ENCODE measurements around the gene SOX3.

SOX3 gene

GRCh38 chrX:140504371-140505324, at the start of gene SOX3:
Gene SOX3, minus strand, starts transcription at chrX:140505069. Its CDS starts 9 bp downstream, at chrX:140505060.
- no peak for DNase-seq

DNA sequence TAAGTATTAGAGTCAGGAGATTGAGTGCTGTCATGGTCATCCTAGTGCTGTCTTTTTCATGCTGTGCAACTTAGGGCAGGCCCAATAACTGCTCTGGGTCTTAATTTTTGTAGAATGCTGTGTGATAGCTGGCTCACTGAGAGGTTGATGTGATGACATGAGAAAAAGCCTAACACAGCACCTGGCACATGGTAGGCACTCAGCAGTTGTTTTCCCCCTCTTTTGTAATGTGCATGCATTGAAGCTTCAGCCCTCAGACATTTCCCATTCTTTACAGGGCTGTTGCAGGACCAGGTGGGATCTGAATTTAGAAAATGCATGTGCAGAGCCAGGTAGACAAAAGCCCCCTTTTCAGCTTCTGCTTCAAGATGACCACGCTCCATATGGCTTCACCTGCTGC, 44.1 kb upstream of the SOX3 start:
- DNase-seq, result no peak

DNA sequence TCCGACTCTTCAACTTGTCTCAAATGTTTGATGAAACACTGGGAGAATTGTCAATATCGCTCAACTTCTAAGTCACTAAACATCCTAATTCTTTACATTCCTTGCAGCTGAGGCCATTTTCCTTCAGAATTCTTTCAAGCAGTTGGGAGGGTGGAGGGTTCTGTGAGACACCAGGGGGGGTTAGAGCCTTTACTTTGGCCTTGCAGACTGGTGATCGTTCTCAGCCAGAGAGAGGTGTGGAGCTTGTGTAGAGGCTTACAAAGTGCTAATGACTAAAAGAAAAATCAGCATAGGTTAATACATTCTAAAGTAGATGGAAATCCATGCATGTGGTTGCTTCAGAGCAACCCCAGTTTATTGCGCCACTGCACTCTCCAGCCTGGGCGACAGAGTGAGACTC, 21.3 kb upstream of the SOX3 start:
- no peak for DNase-seq

DNA sequence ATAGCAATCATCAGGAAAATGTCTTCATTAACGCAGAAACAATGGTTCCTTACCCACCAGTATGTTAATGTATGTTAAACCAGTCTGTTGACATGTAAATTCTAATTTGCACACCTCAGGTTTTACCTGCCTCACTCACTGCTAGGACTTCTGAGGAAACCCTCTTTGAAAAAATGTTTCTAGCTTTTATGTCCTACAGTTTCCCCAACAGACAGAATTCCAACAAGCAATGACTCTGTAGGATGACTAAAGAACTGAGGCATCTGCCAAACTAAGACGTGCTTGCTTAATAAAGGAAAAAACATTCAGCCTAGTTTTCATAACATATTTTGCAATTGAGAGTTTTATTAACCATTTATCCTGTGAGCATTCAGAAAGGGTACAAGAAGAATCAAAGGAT, 20.6 kb upstream of the SOX3 start:
- no peak for DNase-seq

GRCh38 chrX:140524556-140524955, 19.7 kb upstream of the SOX3 start:
- DNase-seq, result no peak

DNA sequence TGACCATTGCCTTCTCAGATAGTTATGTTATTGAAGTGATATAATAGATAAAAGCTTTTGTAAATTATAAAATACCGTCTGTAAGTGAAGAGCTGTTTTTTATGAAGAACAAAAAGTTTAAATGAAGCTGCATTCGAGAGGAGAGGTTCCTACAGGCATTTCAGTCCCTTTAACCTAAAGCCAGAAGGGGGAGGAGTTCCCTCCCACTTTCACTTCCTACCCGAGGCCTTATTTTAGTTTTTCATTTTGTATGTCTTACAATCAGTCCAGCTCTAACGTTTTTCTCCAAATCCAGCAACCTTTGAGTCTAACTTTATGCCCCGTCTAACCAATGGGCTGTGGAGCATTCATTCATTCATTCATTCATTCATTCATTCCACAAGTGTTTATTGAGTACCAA, 16.5 kb upstream of the SOX3 start:
- DNase-seq, result no peak

DNA sequence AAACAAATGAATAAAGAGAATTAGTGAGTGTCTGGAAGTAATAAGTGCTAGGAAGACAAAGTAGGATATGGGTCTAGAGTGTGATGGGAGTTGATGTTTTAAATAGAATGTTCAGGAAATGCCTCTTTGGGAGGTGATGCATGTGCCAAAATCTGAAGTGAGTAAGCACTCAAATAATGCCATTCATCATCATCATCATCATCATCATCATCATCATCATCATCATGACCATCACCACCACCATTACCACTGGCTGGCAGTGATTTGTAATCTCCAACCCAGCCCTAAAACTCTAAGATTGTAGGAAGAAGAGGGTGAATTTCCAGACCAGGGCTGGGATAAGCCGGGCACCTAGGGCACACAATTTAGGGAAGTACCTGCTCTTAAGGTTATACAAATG, 9.7 kb upstream of the SOX3 start:
- DNase-seq, result no peak

DNA sequence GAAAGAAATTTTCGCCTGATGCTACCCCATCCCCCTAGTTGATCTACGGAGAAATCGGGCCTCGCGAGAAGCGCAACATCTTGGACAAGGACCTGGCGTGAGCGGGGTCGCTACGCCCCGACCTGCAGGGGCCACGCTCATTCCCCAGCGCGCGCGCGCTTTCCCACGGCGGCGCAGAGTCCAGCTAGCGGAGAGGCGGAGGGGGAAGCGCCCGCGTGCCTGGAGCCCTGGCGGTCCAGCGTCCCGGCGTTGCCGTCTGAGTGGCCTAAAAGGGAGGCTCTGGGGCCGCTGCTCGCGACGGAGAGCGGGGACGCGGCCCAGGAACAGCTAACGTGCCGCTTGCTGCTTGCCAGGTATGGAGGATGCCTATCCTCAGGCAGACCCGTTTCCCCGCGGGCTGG, 6.0 kb upstream of the SOX3 start:
- no peak for DNase-seq

GRCh38 chrX:140510306-140510676, 5.4 kb upstream of the SOX3 start:
- DNase-seq, result no peak

- no peak for DNase-seq
Observed at GRCh38 chrX:140509468-140510305, 4.8 kb upstream of the SOX3 start.

DNA sequence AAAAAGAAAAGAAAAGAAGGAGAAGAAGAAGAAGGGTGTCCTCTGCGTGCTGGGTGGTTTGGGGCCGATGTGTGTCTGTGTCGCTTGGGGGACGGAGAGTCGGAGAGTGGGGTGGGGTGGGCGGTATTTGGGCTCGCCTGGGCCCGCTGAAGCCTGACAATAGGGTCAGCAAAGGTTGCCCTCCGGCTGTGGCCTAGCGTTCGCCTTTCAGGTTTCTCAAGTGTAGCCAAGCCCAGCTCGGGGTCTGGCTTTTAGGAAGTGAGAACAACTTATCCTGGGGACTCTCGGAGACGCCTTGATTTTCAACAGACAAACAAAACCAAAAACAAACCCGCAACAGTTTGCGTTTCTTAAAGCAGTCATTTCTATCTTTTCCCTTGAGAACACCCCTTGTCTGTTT, 4.1 kb upstream of the SOX3 start:
- DNase-seq, result no peak

DNA sequence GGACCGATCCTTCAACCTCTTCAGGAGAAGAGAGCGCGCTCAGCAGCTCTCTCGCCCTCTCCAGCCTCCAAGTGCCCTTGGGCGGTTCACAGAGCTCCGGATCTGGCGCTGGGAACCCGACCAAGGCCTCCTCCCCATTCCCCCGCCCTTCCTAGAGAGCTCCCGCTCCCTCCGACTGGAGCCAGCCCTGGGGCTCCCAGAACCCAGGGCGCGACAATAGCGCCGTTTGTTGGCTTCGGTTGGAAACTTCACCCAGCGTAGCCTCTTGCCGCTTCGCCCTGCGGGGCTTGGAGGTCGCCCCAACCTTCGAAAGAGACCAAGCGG, 3.1 kb upstream of the SOX3 start:
- DNase-seq, result no peak

DNA sequence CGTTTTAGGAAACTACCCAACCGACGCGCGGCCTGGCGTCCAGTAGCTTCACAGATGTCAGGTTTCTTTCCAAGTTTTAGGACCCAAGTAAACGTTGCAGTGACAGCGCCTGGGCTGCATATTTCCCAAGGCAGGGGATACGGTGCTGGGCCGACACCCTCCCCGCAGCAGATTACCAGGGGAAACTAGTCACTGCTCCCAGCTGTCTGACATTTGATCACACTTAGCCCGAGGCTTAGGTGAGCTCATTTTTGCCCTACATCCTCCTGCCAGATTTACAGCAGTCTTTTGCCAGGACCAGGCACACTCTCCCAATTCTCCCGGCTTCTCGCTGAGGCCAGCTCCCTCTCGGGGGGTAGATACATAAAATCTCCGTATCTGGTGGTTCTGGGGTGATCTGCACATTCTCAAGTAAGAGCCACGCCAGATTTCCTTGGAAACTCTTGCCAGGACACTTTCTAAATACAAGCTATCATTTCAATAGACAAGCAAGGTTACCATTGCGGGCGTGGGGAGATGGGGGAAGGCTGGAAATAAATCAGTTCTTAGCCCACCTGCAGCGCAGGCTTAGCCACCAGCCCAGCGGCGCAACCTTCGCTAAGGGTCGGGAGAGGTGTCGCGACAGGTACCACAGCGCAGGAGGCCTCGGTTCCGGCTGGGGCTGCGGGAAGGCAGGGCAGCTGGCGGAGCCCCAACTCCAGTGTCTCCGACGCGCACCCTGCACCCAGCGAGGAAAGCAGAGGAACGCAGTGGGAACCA, 2.5 kb upstream of the SOX3 start:
- no peak for DNase-seq

- DNase-seq, result no peak
Observed at GRCh38 chrX:140505421-140506337, 810 bp upstream of the SOX3 start.

DNA sequence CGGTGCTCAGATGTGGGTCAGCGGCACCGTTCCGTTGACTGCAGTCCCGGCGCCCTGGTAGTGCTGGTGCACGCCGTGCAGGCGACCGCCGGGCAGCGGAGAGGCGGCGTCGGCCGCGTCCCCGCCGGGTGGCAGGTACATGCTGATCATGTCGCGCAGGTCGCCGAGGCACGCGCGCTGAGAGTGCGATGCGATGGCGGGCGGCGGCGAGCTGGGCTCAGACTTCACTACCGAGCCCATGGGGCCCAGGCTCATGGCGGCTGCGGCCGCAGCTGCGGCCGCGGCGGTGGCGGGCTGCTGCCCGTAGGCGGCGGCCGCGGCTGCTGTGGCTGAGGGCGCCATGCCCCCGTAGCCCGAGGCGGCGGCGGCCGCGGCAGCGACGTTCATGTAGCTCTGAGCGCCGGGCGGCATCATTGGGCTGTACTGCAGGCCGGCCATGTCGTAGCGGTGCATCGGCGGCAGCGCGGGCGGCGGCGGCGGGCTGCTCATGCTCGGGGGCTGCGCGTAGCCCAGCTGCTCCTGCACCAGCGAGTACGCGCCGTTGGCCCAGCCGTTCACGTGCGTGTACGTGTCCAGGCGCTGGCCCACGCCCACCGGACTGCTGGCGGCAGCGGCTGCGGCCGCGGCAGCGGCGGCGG, 1.0 kb downstream of the SOX3 start:
- no peak for DNase-seq

DNA sequence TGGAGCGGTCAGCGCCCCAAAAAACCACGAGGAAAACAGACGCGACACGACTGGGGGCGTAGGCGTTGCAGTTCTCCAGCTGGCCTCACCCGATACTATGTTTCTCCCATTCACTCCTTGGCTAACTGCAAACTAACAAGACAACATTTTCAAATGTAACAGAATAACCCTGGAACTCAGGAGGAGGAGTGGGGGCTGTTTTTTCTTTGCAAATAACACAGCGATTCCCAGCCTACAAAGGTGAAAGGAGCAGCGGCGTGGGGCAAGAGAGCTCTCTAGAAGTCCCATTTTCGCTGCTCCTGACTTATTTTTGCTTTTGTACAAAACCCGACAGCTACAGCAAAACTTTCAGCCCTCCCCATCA, 1.6 kb downstream of the SOX3 start:
- DNase-seq, result no peak

DNA sequence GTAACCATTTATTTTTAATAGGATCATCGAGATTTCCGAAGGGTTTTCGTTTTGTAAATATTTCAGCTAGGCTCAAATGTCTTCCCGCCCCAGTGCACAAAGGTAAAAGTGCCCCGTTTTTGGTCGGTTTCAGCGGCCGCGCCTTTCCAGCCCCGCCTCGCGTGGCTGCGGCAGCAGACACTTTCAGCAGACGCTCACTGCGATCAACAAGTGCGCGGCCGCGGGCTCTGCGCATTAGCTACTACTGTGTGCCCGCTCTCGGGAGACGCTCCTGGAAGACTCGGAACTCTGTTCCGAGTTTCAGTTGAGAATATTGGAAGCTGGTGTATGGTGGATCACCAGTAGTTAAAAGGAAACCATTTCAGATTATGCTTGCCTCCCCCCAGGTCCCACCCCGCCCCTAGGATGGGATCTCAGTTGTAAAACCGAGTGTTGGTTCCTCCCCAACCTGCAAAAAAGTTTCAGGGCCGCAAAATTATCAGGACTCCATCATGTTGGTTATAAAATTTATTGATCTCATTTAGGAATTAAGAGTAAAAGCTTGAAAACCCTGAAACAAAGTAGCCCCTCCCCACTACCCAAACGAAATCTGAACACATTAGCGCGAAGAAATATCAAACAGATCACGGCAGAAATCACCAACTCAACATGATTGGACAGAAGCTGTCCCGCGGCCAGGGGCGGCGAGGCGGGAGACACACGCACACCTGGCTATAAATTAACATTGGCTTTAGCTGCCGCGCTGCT, 2.2 kb downstream of the SOX3 start:
- DNase-seq, result no peak

DNA sequence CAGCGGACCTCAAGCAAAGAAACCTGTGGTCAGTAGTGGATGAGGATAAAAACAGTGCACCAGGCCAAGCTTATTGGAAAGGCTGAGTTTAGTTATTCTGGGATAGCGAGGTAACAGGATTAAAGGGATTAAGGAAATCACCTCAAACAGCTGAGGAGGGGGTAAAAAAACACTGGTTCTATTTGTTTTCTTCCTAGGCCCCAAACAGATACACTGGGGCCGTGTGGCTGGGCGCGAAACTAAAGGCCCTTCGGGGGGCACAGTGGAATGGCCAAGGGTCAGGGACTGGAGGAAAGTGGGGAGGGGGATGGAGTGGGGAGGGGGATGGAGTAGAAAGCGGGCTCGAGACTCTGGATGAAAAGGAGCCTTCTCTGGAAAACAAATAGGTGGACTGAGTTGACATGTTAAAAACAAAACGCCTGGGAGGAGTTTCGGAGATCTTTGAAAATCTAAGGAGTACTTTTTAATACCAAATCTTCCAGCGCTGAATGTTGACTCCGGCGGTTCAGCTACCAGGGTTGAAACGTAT, 2.9 kb downstream of the SOX3 start:
- no peak for DNase-seq

DNA sequence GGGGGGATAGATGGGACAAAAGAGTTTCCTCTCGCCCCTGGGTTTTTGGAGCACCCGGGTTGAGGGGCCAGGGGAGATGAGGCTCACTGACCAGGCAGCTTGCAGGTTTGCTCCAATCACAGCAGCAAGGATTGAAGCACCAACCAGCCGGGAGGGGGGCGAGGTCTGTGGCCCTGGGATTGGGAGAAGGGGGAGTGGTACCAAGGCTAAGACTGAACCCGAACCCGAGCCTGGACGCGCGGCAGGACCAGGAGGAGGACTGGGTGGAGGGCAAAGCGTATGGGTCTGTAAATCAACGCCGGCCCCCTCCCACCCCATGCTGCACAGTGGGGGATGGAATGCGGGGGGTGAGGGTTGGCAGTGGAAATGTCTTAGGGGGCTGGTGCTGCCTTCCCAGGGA, 3.5 kb downstream of the SOX3 start:
- DNase-seq, result no peak

DNA sequence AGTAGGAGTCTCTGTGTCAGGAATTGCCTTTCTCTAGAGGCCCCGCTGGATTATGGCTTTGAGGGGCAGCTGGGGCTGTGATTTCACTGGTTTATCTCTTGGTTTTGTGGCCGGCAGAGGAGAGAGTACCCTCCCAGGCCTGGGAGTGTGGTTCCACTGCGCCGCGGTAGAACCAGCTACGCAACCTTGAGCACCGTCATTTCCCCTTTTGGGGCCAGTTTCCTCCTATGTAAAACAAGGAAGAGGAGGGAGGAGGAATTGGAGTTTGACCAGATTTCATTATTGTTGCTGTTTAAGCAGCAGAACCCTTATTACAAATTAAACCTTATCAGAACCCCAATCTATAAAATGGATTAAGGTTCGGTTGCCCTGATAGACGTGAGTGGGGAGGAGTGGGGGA, 4.4 kb downstream of the SOX3 start:
- no peak for DNase-seq

GRCh38 chrX:140495739-140496138, 9.1 kb downstream of the SOX3 start:
- DNase-seq, result no peak

Measured in NCI-H2029 treated with DMSO at 0.1 percent for 48 hours (cell line).